ENCODE data around the gene CSNK1E.

The CSNK1E gene

DNA sequence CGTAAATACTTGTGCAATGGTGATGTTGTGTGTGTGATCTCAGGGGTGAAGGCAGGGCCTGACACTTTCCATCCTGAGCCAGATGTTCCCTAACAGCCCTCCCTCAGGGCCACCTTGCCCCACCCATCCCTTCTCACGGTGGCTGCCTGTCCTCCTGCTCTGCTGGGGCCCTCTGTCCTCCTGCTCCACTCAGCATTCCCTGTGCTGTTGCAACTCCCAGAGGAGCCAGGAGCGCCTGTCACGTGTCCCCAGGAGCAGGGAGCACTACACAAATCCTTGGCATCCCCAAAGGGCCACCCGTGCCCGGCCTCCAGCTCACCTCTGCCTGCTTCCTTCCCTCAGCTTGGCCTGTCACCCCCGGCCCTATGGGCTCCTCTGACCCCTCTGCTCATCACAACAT, 10.2 kb upstream of the CSNK1E start:
- no peak for DNase-seq

DNA sequence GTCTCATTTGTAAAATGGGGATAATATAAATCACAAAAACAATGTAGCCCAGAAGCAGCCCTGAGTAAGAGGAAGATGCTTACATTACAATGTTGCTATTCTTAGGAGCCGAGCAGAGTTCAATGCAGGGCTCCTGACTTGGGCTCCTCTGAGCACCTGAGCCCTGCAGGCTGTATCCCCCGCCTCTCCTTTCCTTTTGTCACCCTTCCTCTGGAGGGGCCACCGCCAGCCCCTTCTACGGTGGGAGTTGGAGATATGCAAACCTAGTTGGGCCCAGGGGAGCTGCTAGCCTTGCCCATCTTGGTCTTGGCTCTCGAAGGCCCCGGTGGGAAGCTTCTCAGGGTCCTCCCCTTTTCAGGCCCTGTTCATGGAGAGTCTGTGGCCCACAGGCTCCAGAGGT, 8.4 kb upstream of the CSNK1E start:
- DNase-seq = no peak

DNA sequence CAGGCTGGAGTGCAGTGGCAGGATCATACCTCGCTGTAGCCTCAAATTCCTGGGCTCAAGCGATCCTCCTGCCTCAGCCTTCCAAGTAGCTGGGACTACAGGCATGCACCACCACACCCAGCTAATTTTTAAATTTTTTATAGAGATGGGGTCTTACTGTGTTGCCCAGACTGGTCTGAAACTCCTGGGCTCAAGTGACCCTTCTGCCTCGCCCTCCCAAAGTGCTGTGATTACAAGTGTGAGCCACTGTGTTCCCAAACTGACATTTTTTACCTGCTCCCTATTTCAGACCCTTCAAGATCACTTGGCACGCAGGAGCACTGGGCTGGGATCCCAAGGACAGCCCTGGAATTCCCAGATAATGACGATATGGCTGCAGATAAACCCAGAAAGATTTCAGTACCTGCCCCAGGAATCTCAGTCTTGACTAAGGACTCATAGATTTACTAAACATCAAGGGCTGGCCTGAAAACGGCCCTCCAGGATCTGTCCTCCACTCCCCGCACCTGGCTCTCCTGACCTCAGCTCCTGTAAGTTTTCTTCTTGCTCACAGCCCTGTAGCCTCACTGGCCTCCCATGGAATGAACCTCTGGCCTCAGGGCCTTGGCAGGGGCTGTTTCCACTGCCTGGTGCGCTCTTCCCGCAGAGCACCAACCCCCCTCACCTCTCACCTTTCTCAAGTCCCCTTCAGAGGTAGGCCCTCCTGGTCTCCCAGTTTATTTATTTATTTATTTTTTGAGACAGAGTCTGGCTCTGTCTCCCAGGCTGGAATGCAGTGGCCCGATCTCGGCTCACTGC, 3.6 kb upstream of the CSNK1E start:
- no peak for DNase-seq

GRCh38 chr22:38318792-38319773, 1.9 kb upstream of the CSNK1E start:
- DNase-seq = no peak

DNA sequence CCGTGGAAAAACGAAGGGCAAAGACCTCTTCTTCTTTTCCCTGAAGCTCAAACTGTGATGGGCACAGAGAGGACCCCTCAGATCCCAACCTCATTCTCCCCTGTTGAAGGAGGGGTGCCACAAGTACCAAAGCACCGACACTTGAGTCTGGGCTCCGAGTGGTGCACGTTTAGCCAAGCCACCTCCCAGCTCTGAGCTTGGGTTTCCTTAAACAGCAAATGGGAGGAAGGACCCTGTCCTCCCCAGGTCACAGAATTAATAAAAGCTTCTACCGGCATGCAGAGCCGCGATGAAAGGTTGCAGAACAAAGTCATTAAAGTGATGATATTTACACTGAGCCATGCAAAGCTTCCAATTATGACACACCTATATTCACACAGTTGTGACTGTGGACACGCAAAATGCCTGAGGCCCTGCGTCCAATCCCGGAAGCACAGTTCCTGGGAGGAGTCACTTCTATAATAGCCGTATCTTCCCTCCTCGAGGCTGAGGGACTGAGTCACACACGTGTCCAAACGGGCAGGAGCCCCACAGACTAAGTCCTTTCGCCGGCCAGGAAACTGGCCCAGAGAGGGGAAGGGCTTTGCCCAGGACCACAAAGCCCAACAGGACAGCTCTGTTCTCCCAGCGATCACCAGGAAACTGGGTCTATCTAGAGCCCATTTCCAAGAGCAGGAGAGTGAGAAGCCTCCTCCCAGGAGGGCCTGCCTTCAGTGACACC, 922 bp upstream of the CSNK1E start:
- DNase-seq = peak; percentile 72

- peak; percentile 80 for DNase-seq
Observed at GRCh38 chr22:38316364-38317121, 690 bp downstream of the CSNK1E start.

DNA sequence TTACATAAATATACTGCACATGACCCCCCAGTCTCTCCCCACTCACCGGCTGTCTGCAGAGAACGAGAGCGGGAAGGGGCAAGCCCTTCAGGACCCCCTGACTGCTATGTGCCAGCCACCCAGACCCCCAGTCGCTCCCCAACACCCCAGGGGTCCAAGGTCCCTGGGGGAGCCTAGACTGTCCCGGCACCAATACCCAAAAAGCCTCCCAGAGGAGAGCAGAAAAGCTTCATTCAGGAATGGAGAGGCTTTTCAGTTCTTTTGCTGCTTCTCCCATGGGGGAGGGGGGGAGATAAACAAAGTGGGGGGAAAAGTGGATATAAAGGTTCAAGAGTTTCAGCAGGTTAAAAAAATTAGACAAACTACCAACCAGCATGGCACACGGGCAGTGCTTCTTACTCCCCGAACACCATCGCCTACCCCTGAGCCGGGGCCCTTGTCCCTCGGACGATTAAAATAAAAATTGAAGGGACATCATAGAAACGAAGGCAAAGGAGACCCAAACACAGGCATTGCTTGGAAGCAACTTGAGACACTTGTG, 1.3 kb downstream of the CSNK1E start:
- DNase-seq = no peak

DNA sequence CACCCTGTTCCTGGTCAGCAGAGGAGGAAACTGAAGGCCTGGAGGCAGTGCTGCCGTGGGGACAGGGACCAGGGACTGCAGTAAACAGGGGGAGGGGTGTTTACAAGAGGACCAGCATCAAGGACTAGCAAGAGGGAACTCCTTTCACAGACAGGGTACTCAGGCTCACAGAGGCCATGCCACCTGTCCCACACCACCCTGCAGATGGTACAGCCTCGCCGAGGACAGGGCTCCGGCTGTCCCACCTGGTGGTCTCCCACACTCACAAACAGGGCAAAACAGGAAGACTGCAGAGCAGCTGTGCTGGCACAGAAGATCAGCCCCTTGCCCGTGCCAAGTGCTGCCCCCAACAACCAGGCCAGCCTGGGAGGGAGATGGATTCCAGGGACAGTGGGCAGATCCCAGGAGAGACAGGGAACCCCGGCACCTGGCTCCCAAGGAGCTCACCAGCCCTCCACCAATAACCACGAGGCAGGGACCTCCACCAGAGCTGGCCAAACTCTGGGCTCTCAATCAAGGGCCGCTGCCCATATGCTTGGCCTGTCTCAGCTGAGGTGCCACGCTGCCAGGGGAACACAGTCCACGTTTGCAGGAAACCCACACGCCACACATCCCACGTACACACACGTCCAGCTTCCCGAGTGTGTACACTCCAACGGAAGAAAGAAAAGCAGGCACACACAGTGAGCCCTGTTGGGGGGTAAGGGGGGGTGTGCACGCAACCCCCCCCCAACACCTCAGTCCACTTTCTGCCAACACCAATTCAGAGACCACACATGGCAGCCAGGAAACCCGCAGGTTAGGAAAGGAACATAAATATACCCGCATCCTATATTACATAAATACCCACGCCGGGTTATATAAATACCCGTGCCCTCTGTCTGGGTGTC, 2.1 kb downstream of the CSNK1E start:
- DNase-seq = peak; percentile 65

DNA sequence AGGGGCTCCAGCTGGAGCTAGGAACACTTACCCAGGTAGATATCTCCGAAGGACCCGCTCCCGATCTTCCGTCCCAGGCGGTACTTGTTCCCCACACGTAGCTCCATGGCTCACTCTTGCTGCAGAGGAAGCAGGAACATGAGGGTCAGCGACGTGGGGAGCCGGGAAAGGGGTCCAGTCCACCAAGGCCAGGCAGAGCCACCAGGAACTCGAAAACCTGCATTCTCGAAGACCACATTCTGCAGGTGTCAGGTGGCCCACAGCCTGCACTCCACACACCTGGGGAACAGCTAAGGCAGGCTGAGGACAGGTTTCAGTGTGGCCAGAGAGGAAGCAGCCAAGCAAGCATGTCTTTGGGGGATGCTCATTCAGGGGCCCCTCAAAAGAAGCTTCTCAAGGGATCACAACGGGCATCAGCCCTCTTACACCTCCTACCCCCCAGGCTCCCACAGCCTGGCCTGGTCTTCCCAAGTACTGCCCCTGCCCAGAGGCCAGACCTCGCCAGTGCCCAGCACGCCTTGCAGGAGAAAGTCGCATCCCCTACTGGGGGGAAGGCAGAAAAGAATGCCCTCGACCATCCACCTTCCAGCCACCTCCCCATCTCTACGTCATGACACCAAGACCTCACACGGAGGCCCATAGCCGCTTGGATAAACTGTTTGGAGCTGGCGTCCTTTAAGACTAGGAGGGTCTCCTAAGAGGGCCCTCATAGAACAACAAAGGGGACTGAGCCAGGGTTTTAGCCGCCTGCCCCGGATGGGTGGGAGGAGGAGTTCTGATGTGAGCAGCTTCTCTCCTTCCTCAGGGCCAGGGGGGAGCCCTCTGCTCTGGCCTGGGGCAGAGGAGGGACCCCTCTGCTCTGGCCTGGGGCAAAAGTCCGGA, 2.9 kb downstream of the CSNK1E start:
- DNase-seq = no peak

DNA sequence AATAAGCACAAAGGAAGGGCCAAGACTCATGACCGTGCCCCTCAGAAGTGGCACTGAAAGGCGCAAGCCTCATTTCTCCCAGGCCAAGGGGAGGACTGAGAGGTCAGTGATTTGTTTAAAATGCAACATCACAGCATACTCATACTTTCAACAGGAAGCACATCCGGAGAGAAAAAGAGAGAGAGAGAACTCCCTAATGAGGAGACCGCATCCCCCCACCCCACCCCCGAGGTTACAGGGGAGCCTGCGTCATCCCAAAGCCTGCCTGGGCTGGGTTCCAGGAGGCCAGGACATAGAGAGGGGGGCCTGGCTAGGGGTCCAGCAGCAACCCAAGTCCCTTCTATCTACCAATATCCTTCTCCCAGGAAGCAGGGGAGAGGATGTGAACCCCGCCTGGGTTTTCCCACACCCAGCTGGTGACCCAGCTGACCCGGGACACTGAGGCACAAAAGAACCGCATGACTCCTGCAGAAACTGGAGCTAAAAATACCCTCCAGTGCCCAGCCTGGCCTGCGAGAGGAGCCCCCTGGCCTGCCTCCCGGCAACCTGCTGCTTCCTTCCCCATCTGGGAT, 3.8 kb downstream of the CSNK1E start:
- DNase-seq = peak; percentile 86

- DNase-seq = no peak
Observed at GRCh38 chr22:38312261-38312800, 4.9 kb downstream of the CSNK1E start.

GRCh38 chr22:38311323-38311620, 6.0 kb downstream of the CSNK1E start:
- no peak for DNase-seq

DNA sequence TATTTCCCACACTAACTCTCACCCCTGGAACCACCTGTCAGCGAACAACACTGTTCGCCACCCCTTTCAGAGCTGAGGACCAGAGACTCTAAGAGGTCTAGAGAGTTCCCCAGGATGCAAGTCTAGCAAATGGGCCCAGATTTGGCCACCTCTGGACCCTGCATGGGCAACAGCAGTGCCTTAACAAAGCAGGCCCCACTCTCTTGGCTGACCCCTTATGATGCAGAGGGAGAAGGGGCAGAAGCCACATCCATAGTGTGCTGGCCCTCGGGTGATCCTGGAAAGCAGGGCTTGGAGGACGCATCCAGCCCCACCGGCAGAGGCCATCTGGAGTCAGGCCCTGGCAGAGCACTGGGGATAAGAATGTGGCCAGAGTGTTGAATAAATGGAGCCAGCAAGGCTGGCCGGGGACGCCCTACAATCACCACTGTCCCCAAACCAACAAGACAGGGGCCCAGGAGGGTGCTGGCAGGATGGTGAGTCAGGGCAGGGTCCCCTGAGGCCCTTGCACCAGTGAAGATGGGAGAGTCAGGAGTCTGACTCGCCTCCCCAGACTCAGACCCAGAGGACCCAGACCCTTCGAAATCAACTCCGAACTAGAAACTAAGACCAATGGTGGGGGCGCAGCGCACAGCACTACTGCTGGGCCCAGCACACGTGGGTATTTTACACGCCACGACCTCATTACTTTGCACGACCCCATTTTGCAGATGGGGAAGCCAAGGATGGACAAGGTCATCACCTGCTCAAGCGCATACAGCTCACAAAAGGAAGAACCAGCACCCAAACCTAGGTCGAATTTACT, 6.5 kb downstream of the CSNK1E start:
- DNase-seq = no peak

DNA sequence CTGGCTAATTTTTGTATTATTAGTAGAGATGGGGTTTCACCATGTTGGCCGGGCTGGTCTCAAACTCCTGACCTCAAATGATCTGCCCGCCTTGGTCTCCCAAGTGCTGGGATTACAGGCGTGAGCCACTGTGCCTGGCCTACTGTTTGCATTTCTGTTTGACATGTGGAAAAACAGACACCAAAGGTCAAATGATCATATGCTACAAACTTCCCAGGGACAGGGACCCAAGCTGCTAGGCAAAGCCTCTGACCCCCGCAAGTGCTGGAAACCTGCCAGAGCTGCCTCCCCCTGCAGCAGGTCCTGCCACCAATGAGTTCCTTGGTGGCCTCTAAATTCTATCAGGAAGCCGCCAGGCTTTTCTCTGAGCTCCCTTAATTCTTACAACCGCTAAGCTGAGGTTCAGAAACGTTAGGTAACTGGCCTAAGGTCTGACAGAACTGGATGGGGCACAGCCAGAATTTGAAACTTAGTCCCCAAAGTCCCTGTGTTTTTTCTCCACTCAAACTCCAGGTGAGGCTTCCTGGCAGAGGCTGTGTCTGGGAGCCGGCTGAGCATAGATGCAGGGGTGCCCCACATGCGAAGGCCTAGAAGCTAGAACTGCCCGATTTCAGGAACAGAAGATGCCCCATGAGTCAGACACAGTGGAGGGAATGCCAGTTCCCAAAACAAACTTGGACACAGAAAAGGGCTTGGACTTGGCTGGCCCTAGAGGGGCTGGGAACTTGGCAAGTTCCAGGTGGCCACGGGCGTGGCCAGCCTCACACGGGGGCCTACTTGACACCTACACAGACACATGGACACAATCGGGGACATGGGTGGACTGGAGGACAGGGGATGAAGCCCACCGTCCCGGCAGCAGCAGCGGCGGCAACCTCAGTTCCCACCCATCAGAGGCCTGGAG, 7.4 kb downstream of the CSNK1E start:
- no peak for DNase-seq

DNA sequence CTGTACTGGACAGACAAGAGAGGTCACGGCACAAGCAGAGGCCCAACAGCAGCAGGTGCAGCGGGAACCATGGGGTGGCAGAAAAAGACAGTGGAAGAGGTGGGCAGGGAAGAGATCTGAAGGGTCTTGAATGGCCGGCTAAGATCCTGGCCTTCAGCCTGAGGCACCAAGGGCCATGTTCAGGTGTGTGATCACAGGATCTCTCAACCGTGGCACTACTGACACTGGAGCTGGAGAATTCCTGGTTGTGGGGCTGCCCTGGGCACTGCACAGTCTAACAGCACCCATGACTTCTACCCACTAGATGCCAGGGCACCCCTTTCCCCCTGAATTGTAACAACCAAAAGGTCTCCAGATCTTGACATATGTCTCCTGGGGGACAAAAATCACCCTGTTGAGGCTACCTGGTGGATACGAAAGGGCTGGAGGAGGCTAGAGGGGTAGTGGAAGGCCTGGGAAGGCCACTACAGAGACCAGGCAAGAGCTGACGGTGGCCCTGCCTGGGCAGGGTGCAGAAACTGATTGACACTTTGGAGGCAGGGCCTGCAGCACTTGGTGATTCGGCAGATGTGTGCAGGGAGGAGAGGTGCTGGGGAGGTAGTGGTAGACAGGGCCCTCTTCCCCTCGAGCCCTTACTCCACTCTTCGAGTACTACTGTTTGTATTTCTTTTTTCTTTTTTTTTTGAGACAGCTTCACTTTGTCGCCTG, 8.3 kb downstream of the CSNK1E start:
- no peak for DNase-seq

DNA sequence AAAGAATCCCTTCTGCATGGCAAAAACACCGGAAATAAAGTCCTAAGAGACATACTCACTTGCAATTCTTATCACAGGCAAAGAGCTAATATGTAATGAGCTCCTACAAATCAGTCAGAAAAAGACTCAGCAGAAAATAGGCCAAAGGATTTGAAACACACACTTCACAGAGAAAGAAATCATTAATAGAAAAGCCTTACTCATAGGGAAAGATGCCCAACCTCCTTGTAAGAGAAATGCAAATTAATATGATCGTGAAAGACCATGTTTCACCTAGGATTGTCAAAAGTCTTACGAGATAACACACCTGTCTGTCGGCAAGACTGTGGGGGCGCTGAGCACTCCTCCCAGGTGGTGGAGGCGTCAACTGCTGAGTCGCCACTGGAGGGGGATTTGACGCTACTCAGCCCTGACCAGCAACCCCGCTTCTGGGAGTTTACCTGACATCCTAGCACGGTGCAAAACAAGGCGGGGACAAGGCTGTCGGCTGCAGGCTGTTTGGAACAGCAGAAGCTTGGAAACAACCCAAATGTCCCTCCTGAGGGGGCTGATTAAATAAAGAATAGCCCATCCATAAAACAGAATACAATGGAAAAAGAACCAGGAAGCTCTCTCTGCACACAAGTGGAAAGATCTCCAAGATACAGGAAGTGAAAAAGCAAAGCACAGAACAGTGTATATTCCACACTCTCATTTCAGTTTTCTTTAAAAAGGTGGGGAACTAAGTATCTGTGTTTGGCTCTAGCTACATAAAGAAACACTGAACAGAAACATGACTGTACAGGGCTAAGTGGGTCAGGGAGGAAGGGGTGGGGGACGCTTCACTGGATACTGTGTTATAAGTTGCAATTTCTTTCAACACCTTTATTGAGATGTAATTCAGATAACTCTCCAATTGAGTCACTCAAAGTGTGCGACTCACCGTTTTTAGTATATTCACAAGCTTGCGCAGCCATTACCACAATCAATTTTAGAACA, 11.5 kb downstream of the CSNK1E start:
- no peak for DNase-seq

Measured in femur (tissue), 1 donor.